DMS79 treated with DMSO at 0.1 percent for 48 hours (cell line): ENCODE data around the gene ZBTB7A.

Experiments
- DNase-seq: peaks from one replicate; lab custom pipeline; 2025; lab: John Stamatoyannopoulos, UW

The ZBTB7A gene

DNA sequence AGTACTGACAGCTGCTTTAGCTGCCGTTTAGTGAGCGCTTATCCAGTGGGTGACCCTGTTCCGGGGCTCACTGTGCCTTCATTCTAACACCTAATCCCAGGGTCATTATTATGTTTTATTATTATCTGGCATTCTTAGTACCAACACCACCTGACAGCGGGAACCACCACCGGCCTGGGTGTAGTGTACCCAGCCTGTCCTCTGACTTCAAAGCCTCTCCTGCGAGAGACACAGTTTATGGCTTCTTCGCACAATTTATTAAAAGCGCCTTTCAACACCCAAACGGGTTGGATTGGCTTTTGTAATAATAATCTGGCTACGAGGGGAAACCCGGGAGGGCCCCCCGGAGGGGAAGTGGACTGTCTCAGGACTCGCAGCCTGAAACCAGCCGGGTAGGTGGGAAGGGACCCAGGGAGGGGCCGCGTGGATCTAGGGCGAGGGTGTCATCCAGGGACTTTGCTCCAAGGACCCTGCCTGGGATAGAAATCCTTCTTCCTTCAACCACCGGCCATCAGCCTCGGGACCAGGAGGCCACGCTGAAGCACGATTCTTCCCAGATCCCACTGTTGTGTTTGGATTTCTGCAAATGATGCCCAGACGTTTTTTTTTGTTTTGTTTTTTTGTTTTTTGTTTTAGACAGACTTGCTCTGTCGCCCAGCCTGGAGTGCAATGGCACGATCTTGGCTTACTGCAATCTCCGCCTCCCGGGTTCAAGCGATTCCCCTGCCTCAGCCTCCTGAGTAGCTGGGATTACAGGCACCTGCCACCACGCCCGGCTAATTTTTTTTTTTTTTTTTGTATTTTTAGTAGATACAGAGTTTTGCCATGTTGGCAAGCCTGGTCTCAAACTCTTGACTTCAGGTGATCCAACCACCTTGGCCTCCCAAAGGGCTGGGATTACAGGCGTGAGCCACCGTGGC lies 1.6 kb upstream of the ZBTB7A start:
- DNase-seq = no peak

DNA sequence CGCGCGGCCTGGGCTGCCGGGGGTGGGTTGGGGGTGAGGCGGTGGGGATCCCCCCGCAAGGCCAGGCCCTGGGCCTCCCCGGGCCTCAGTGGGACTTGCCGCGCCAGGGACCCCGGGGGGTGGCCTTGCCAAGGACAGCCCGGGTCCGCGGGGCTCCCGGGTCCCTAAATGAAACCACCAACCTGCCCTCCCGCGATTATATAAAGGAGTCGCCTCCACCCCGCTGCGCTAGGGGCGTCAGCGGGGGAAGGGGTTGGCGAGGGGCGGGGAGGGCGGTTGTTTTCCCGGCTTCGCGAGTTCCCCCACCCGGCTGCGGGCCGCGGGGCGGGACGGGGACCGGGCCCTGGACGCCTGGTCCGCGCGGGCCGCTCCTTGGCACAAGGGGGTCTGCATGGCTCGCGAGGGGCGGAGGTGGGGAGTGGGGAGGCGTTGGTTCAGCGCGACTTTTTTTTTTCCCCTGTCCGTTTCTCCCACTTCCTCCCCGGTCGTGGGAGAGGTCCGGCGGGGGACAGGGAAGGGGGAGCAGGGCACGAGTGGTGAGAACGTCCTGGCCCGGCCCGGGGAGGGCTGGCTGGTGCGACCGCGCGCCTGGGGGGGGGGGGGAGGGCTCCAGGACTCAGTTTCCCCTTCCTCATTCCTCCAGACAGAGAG lies 822 bp upstream of the ZBTB7A start:
- no peak for DNase-seq

DNA sequence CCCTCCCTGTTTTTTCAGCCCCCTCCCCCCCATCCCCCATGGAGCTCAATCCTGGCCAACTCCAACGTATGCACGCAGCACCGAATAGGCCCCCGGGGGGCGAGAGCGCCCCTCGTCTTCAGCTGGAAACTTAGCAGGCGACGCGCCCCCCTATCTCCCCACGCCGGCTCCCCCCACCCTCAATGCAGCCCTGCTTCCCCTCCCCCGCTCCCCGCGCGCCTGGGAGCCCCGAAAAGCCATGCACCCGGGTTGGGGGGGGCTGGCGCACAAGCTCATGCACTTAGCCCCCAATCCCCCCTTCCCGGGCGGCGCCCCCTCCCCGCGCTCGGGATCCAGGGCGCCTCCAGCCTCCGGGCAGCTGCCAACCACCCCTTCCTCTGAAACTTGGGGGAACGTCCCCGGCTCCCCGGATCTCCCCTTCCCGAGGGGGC lies 508 bp downstream of the ZBTB7A start:
- DNase-seq = no peak

DNA sequence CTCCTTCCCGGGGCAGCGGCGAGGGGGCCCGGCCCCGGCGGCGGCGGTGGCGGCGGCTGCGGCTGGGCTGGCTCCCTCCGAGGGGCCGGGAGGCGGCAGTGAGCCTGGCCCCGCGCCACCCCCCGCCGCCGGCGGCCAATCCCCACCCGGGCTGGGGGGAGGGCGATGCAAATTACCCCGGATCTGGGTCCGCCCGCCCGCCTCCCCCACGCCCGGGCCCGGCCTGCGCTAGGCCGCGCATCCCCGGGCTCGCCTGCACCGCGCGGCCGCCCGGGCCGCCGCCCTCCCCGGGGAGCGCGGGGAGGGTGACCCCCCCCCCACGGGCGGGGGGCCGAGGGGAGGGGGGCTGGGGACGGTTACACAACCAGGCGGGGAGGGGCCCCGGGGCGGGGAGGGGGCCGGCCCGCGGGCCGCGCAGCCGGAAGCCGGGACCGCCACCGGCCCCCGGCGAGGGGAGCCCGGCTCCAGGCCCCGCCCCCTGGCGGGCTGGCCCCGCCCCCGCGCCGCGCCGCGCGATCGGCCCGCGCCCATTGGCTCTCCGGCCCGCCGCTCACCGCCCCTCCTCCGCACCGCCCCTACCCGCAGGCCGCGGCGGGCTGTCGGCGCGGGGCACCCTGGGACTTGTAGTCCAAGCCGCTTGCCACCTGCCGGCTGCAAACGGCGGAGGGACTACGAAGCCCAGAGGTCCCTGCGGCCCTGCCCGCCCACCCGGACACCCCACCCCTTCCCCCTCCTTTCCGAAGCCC lies 1.1 kb downstream of the ZBTB7A start:
- DNase-seq = peak; percentile 83

DNA sequence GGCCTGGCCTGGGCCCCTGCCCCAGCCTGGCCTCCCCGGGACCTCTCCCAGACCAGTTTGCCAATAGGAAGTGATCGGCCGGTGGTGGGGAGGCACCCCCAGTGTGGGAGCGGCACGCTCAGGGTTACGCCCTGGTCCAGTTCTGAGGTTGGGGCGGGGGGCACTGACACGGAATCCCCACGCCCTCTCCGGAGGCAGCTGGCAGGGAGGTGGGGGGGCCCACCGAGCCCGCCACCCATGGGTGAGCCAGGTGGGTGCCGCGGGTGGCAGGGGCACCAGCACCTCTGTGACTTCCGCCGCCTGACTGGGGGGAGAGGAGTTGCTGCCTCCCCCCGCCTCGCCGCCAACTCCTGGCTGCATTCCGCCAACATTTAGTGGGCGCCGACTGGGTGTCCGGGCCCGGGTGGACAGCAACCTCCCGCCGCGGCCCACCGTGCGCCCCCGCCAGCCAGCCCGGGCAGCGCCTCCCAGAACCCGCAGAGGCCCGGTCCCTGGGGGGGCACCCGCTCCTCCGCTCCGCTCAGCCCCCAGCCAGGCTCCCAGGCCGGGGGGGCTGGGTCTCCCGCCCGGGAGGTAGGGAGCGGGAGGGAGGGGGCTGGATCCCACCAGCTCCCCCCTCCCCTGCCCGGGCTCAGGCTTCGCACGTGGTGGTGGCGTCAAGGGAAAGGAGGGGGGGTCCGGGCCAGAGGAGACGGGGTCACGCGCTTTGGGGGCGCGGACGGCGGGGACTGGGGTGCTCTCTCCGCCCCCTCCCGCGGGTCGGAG lies 2.0 kb downstream of the ZBTB7A start:
- no peak for DNase-seq

DNA sequence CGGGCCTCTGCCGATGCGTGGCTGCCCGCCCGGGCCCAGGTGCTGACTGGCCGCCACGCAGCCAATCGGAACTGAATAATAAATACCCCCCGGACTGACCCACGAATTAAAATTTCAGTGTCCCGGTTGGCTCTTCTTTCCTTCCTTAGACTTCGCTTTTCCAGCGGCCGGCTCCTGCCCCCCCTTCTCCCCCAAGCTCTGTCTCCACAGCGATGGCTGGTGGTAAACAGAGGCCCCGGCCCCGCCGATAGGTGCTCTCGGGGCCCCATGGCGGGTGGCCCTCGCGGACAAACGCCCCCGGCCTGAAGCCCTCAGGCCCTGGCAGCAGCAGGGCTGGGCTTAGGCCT lies 2.6 kb downstream of the ZBTB7A start:
- no peak for DNase-seq

- DNase-seq = no peak
Measured at GRCh38 chr19:4063369-4064148, 3.1 kb downstream of the ZBTB7A start.

DNA sequence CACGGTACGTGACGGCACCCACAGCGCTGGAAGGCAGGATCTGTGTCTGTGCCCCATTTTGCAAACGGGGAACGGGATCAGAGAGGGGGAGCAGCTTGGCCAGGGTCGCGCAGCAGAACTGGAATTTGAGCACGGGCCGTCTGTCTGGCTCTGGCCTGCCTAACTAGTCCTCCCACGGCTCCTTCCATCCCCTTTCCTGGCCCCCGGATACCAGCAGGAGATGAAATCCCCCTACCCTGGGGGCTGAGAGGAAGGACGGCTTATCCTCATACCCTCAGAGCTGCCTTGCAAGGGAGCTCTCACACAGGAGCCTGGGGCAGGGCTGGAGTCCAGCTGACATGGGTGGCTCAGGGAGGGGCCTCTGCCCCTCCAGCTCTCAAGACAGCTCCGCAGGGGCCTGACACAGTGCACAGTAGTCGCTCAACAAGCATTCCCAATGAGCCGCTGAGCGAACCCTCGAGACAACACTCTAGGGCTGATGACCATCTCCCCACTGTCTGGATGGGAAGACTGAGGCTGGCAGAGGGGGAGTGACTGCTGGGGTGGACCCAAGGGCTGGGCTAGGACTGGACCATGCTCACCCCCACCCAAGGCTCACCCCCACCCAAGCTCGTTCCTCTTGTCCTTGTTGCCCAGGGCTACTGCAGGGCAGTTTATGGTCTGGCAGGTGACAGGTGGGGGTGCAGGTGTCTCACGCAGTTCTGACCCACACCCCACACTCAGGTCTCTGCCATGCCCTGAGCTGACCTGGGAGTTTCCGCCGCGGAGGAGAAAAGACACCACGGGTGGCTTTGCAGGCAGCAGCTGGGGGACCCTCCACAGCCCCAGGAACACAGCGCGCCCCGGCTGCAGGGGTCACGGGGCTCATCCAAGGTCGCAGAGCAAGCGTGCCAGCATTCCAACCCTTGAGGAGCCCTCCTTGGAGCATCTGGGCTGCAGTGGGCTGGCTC lies 4.0 kb downstream of the ZBTB7A start:
- DNase-seq = no peak

GRCh38 chr19:4061683-4062418 lies 4.8 kb downstream of the ZBTB7A start:
- DNase-seq = no peak

DNA sequence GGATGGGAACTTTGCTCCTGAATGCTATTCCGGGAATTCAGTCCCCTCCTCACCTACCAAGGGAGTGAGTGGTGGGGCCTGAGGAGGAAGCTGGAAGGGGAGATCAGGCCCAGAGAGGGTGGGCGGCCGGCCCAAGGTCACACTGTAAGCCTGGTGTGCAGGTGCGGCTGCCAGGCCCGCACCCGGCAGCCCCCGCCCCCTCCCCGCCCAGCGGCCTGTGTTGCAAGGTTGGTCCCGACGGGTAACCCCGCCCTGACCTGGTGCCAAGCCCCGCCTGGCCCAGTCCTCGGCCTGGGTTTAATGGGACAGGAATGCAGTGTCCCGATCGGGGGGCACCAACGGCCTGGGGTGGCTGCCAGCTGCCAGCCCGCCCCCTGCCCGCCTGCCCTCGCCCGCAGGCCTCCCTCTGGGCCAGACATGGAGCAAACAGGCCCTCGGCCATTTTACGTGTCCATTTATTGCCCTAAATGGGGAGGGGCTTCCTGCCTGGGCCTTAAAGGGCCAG lies 5.5 kb downstream of the ZBTB7A start:
- no peak for DNase-seq

- no peak for DNase-seq
Measured at GRCh38 chr19:4060621-4061177, 6.0 kb downstream of the ZBTB7A start.

DNA sequence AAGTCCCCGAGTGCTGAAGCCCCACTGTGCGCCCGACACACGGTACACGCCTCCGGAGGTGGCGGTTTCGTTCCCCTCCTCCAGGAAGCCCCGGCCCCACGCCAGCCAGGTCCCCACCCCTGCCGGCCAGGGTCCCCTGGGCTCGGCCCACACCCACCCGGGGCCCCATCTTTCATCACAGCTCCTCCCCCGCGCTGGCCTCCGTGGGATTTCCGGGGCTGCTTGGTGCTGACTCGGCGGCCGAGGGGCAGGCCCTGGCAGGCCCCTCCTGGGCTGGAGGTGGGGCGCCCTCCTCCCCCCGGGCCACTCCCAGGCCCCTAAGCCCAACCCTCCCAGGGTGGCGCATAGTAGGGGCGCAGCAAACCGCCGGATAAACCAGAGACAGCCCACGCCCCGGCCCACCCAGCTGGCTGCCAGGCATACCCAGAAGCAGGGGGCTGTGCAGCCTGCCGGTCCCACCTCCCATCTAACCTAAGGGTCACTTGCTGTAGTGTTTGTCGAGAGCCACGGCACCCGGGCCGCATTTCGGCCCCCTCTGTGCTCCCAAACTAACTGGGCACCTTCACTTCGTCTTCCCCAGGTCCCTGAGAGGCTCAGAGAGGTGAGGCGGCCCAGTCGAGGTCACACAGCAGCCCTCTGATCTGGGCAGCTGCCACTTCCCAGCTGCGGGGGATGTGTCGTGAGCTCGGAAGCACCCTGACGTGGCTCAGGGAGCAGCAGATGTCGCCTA lies 6.6 kb downstream of the ZBTB7A start:
- no peak for DNase-seq

DNA sequence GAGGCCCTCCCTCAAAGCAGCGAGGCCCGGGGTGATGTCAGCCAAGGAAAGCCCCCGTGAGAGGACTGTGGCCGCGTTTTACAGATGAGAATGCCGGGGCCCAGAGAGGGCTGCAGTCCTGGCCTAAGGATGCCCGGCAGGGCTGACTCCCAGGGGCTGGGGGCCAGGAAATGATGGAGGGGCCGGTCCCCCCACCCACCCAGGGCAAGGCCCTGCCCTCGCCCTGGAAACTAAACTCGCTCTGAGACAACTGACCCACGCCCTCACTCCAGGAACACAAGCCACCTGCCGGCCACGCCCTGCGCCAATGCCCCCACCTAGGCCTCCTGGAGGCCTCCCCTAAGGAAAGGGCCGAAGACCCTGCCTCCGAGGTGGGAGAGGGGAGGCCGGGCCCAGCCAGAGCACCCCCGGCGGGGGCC lies 7.2 kb downstream of the ZBTB7A start:
- DNase-seq = no peak

GRCh38 chr19:4058693-4059452 lies 7.8 kb downstream of the ZBTB7A start:
- DNase-seq = no peak

GRCh38 chr19:4057931-4058692 lies 8.6 kb downstream of the ZBTB7A start:
- no peak for DNase-seq

GRCh38 chr19:4055209-4055552 lies 11.5 kb downstream of the ZBTB7A start:
- DNase-seq = no peak
